Lung (tissue), 12 donors: ENCODE results near the gene GPR107. TPM values are rescaled to one million over a fixed set of nuclear protein-coding genes. Genes with fewer than 3 reads are reported as not detected.

Source experiments
- ATAC-seq: fragments of 200-7000 bp; cut with Tn5 transposase; one replicate; pipeline ENCODE4 v1.9.1; 2020; ENCODE audit warnings: moderate number of reproducible peaks; ENCODE audit not compliant: insufficient read depth, low FRiP score
- DNase-seq, 3 donors: peaks; one replicate each; pipeline ENCODE4 v3.0.0-alpha.2; 2013 to 2017
- H3K27ac ChIP-seq, 2 donors: one replicate each; pipeline ENCODE4 v1.5.1; 2013; ENCODE audit warnings: mild to moderate bottlenecking in 2 of 2, moderate library complexity in 2 of 2, control low read depth in 1 of 2, inconsistent platforms in 1 of 2, low read depth in 1 of 2, low read length in 1 of 2
- H3K27me3 ChIP-seq, 3 donors: one replicate each; pipeline ENCODE4 v1.5.1; 2013; ENCODE audit warnings: low read length in 2 of 3; ENCODE audit not compliant: control insufficient read depth in 3 of 3, insufficient read depth in 3 of 3
- H3K36me3 ChIP-seq, 4 donors: one replicate each; pipeline ENCODE4 v1.5.1; 2013; ENCODE audit warnings: low read length in 4 of 4, mild to moderate bottlenecking in 1 of 4, moderate library complexity in 1 of 4; ENCODE audit not compliant: control insufficient read depth in 4 of 4, insufficient read depth in 4 of 4
- H3K4me1 ChIP-seq, 5 donors: one replicate each; pipeline ENCODE4 v1.5.1; 2013; ENCODE audit warnings: low read length in 5 of 5, mild to moderate bottlenecking in 2 of 5, moderate library complexity in 1 of 5; ENCODE audit not compliant: control insufficient read depth in 5 of 5, insufficient read depth in 5 of 5
- H3K4me3 ChIP-seq: one replicate; pipeline ENCODE4 v1.5.1; 2013; ENCODE audit warnings: mild to moderate bottlenecking, control low read depth, moderate library complexity
- H3K9ac ChIP-seq, 2 donors: one replicate each; pipeline ENCODE4 v1.5.1; 2013; ENCODE audit warnings: low read length in 2 of 2, control low read depth in 1 of 2; ENCODE audit not compliant: insufficient read depth in 1 of 2
- H3K9me3 ChIP-seq, 4 donors: one replicate each; pipeline ENCODE4 v1.5.1; 2013; ENCODE audit warnings: low read length in 3 of 4, mild to moderate bottlenecking in 1 of 4, moderate library complexity in 1 of 4; ENCODE audit not compliant: control insufficient read depth in 4 of 4, insufficient read depth in 3 of 4
- CTCF ChIP-seq: IDR thresholded peaks from 2 replicates; pipeline ENCODE4 v1.5.1; 2012; ENCODE audit warnings: mild to moderate bottlenecking; ENCODE audit errors: control extremely low read depth, extremely low read depth
- WGBS, 2 donors: extraction: QIAGEN DNeasy Blood & Tissue Kit; methylation state at CpG; one replicate each; pipeline ENCODE4 v1.1.7; 2013; 5-methylcytosine and 5-hydroxymethylcytosine counted together
- polyA plus RNA-seq, 2 donors: library from polyadenylated mRNA; stranded (reverse); fragments of 200-250 nt; gene quantifications; one replicate each; pipeline ENCODE4 v1.2.1, GENCODE V29; 2013
- total RNA-seq, 2 donors: library from RNA; depleted of rRNA in 1 of 2; stranded (reverse); fragments of >200 nt in 1 of 2; gene quantifications; one replicate each; pipeline ENCODE4 v1.2.1, GENCODE V29; 2014 to 2021
- donor health status: control.
- donor health status: control.
- donor health status: Bipolar disorder and iron deficiency.
- donor health status: healthy.
- donor health status: DM: yes; HTN: yes; CAD: no.

The GPR107 gene
- total and polyA plus RNA-seq, 4 donors = 11.0 to 180 (median 33.2) TPM

GRCh38 chr9:130051855-130052254 lies 1.9 kb upstream of the GPR107 start:
- Histone ChIP-seq H3K27me3 (no peaks in the 10 kb centered on the region), H3K27ac (no peak overlapping the region), H3K9ac (no peak overlapping the region), H3K4me1 (peaks cover 0 to 18% (median 7%) of the 10 kb centered on the region in 5 donors), H3K36me3 (no peaks in the 10 kb centered on the region), H3K9me3 (no peaks in the 10 kb centered on the region), H3K4me3 (no peak overlapping the region)
- TF ChIP-seq CTCF = no peak
- ATAC-seq (no peak), DNase-seq (no peak)

DNA sequence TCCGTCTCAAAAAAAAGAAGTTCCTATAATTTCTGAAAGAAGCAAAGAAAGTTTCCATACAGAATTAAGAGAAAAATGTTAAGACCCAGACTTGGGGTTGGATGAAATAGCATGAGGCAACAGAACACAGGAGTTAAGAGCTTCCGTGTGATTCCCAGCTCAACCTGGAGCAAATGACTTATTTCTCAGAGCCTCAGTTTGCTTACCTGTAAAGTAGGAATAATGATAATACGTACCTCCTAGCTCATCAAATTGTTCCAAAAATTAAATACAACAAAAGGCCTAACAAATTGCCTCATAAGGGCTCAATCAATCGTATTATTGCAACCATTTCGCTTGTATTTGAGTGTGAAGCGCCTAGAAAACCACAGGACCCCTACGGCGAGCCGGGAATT lies 600 bp upstream of the GPR107 start:
- no peak for TF ChIP-seq CTCF
- peak overlapping the region; percentile 96 for H3K4me3 ChIP-seq
- H3K9me3 ChIP-seq = no peaks in the 10 kb centered on the region
- H3K36me3 ChIP-seq = peaks cover 0 to 1% (median 0%) of the 10 kb centered on the region in 4 donors
- ATAC-seq (no peak), DNase-seq (no peak)
- peak overlapping the region; percentile 34 to 87 for H3K9ac ChIP-seq
- H3K27ac ChIP-seq = peak overlapping the region; percentile 79 to 82
- H3K27me3 ChIP-seq = no peaks in the 10 kb centered on the region
- peaks cover 0 to 18% (median 7%) of the 10 kb centered on the region in 5 donors for H3K4me1 ChIP-seq
- WGBS, 2 donors = 12 to 14% methylated on average over 9 of the region's 9 CpGs

- no peak for ATAC-seq
- H3K27me3 ChIP-seq = no peaks in the 10 kb centered on the region
- peak overlapping the region; percentile 45 to 66 for H3K9ac ChIP-seq
- no peak for DNase-seq
- H3K4me3 ChIP-seq = peak overlapping the region; percentile 96
- peak overlapping the region; percentile 79 to 82 for H3K27ac ChIP-seq
- peaks cover 0 to 4% (median 2%) of the 10 kb centered on the region in 4 donors for H3K36me3 ChIP-seq
- WGBS, 2 donors = 5 to 6% methylated on average over 14 of the region's 14 CpGs
- H3K9me3 ChIP-seq = no peaks in the 10 kb centered on the region
- no peak for TF ChIP-seq CTCF
- H3K4me1 ChIP-seq = peaks cover 0 to 18% (median 7%) of the 10 kb centered on the region in 5 donors
Observed at GRCh38 chr9:130054325-130054786, 650 bp downstream of the GPR107 start.

DNA sequence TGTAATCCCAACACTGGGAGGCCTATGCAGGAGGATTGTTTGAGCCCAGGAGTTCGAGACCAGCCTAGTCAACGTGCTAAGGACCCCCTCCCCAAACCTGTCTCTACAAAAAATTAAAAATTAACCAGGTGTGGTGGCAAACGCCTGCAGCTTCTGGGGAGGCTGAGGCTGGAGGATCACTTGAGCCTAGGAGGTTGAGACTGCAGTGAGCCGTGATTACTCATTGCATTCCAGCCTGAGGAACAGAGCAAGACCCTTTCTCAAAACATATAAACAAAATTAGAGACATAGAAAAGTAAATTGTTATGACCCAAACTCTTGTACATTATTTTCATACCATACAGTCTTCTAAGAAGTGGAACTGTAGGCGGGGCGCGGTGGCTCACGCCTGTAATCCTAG lies 1.1 kb downstream of the GPR107 start:
- Histone ChIP-seq H3K36me3 (peaks cover 0 to 4% (median 2%) of the 10 kb centered on the region in 4 donors), H3K9me3 (no peaks in the 10 kb centered on the region), H3K4me1 (peaks cover 0 to 18% (median 7%) of the 10 kb centered on the region in 5 donors), H3K4me3 (no peak overlapping the region), H3K27ac (no peak overlapping the region), H3K27me3 (no peaks in the 10 kb centered on the region), H3K9ac (peak overlapping the region; percentile 45 to 66)
- 72 to 81% methylated on average over 8 of the region's 8 CpGs for WGBS, 2 donors
- TF ChIP-seq CTCF = no peak
- no peak for ATAC-seq
- DNase-seq = no peak
